Tibial nerve (tissue), 4 donors: ENCODE measurements around the gene NOVA1. TPM values are rescaled to one million over a fixed set of nuclear protein-coding genes. Genes with fewer than 3 reads are reported as not detected.

Experiments used
- DNase-seq, 2 donors: peaks; one replicate each; pipeline ENCODE4 v3.0.0-alpha.2; 2019; ENCODE audit warnings: low spot score in 2 of 2
- H3K27ac ChIP-seq, 4 donors: fragments of 200-600 bp; sonication (generic) in 3 of 4; one replicate each; pipeline ENCODE4 v1.5.1; 2017 to 2019; ENCODE audit warnings: mild to moderate bottlenecking in 1 of 4
- H3K27me3 ChIP-seq, 2 donors: fragments of 200-600 bp; sonication (generic) in 1 of 2; one replicate each; pipeline versions ENCODE4 v1.5.1 to v1.6.0; 2017 to 2019
- H3K36me3 ChIP-seq, 3 donors: fragments of 200-600 bp; sonication (generic); one replicate each; pipeline ENCODE4 v1.5.1; 2018 to 2019
- H3K4me1 ChIP-seq, 4 donors: fragments of 200-600 bp; sonication (generic) in 3 of 4; one replicate each; pipeline ENCODE4 v1.5.1; 2017 to 2019
- H3K4me3 ChIP-seq, 4 donors: fragments of 200-600 bp; sonication (generic) in 3 of 4; one replicate each; pipeline ENCODE4 v1.5.1; 2017 to 2019; ENCODE audit warnings: mild to moderate bottlenecking in 1 of 4, moderate library complexity in 1 of 4
- H3K9me3 ChIP-seq, 4 donors: fragments of 200-600 bp; sonication (generic) in 3 of 4; one replicate each; pipeline ENCODE4 v1.5.1; 2017 to 2019
- CTCF ChIP-seq, 5 experiments: fragments of 200-600 bp in 3 of 5; fragments of 450-650 bp in 2 of 5; sonication (generic) in 3 of 5; IDR thresholded peaks; one replicate each; pipeline ENCODE4 v1.5.1; 2016 to 2019; ENCODE audit warnings: antibody characterized with exemption in 5 of 5, mild to moderate bottlenecking in 3 of 5, moderate library complexity in 2 of 5
- EP300 ChIP-seq, 2 donors: sonication (generic); formaldehyde crosslinking; IDR thresholded peaks; one replicate each; pipeline ENCODE4 v1.6.1; 2017; ENCODE audit warnings: antibody characterized with exemption in 2 of 2, mild to moderate bottlenecking in 1 of 2
- POLR2A ChIP-seq, 2 donors: fragments of 450-650 bp; IDR thresholded peaks; one replicate each; pipeline ENCODE4 v1.6.1; 2017; ENCODE audit warnings: antibody characterized with exemption in 2 of 2, mild to moderate bottlenecking in 2 of 2, moderate library complexity in 2 of 2
- WGBS, 2 donors: methylation state at CpG; one replicate each; pipeline ENCODE4 v1.1.5; 2018; 5-methylcytosine and 5-hydroxymethylcytosine counted together
- total RNA-seq, 4 donors: library from RNA; depleted of rRNA; stranded (reverse); fragments of >200 nt; gene quantifications; one replicate each; pipeline ENCODE4 v1.1.0, GENCODE V29; 2016

The NOVA1 gene
- total RNA-seq, 4 donors from 2014 or later: 25.1 to 59.7 (median 40.9) TPM

DNA sequence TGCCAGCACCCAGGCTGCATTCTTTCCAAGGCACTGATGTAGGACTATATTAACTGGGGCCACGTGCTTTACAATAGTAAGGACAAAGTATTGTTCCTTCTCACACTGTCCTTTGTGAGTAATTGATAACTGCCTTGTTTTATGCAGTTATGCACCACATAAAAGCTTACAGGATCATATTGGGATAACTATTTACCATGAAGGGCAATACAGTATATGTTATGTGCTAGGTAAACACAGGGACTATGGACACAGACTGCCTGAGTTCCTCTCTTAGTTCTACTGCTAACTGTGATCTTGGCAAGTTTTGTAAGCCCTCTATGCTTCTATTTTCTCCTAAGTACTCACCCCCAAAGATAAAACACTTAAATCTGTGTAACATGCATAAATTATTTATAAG, 183.7 kb downstream of the NOVA1 start:
- Histone ChIP-seq H3K27ac (no peak overlapping the region), H3K27me3 (no peaks in the 10 kb centered on the region), H3K9me3 (no peaks in the 10 kb centered on the region), H3K36me3 (no peaks in the 10 kb centered on the region), H3K4me1 (peaks cover 0 to 15% (median 0%) of the 10 kb centered on the region in 4 donors), H3K4me3 (no peak overlapping the region)
- TF ChIP-seq CTCF (IDR thresholded peaks at IDR 0.05): no peak
- TF ChIP-seq EP300 (IDR thresholded peaks at IDR 0.05): no peak
- TF ChIP-seq POLR2A (IDR thresholded peaks at IDR 0.05): no peak
- no peak for DNase-seq
- 43 to 63% methylated on average over 1 of the region's 1 CpG for WGBS, 2 donors

GRCh38 chr14:26412421-26412820, 185.4 kb downstream of the NOVA1 start:
- no peak overlapping the region for H3K27ac ChIP-seq
- no peak for DNase-seq
- TF ChIP-seq POLR2A (IDR thresholded peaks at IDR 0.05) (no peak), EP300 (IDR thresholded peaks at IDR 0.05) (no peak), CTCF (IDR thresholded peaks at IDR 0.05) (no peak)
- no peaks in the 10 kb centered on the region for H3K36me3 ChIP-seq
- peaks cover 0 to 15% (median 0%) of the 10 kb centered on the region in 4 donors for H3K4me1 ChIP-seq
- H3K4me3 ChIP-seq: no peak overlapping the region
- no peaks in the 10 kb centered on the region for H3K27me3 ChIP-seq
- H3K9me3 ChIP-seq: no peaks in the 10 kb centered on the region
- 84 to 92% methylated on average over 3 of the region's 3 CpGs for WGBS, 2 donors

DNA sequence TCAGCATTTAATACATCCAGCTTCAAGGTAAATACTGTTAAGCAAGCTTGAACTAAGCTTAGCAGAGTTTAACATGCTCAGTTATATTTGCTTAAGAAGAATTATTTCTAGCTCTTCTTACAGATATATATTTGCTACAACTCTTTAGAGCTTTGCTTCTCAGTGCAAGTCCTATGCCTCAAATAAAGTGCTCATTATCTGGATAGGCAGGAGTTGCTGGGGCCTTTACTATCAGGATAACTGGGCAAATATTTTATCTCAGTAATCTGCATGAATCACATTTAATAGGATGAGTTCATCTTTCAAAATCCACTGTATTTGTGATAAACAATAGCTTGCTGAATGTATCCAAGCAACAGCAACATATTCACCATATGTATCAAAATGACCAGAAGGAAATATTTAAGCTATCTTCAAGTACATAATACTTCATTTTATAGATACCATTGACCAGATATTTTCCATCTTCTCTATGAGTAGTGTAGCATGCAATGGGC, 187.6 kb downstream of the NOVA1 start:
- Histone ChIP-seq H3K36me3 (no peaks in the 10 kb centered on the region), H3K9me3 (no peaks in the 10 kb centered on the region), H3K4me3 (no peak overlapping the region), H3K27ac (no peak overlapping the region), H3K4me1 (peaks cover 0 to 5% (median 0%) of the 10 kb centered on the region in 4 donors), H3K27me3 (no peaks in the 10 kb centered on the region)
- TF ChIP-seq POLR2A (IDR thresholded peaks at IDR 0.05) (no peak), CTCF (IDR thresholded peaks at IDR 0.05) (no peak), EP300 (IDR thresholded peaks at IDR 0.05) (no peak)
- no peak for DNase-seq

DNA sequence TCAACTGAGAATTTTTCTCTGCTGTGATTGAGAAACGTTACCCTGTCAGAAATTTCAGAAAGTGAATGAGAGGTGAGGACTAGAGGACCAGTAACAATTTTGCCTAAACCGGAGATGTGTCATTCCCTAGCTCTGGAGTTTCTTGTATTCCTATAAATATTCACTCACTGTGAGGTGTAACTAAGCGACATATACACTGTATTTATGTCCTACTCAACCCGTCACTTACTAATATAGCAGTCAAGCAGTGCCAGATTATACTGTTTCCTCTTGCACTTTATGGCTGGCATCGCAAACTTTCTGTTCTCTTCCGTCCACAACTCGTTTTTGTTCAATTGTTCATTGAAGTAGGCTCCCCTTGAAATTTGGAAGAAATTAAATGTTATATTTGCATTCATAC, 192.9 kb downstream of the NOVA1 start:
- H3K4me3 ChIP-seq: no peak overlapping the region
- H3K36me3 ChIP-seq: no peaks in the 10 kb centered on the region
- H3K27me3 ChIP-seq: no peaks in the 10 kb centered on the region
- H3K9me3 ChIP-seq: no peaks in the 10 kb centered on the region
- TF ChIP-seq POLR2A (IDR thresholded peaks at IDR 0.05) (no peak), EP300 (IDR thresholded peaks at IDR 0.05) (no peak), CTCF (IDR thresholded peaks at IDR 0.05) (no peak)
- whole genome bisulfite sequencing, 2 donors: 86 to 87% methylated on average over 7 of the region's 7 CpGs
- DNase-seq: no peak
- no peaks in the 10 kb centered on the region for H3K4me1 ChIP-seq
- no peak overlapping the region for H3K27ac ChIP-seq

- no peaks in the 10 kb centered on the region for H3K9me3 ChIP-seq
- DNase-seq: no peak
- TF ChIP-seq CTCF (IDR thresholded peaks at IDR 0.05) (no peak), EP300 (IDR thresholded peaks at IDR 0.05) (no peak), POLR2A (IDR thresholded peaks at IDR 0.05) (no peak)
- H3K27me3 ChIP-seq: no peaks in the 10 kb centered on the region
- H3K27ac ChIP-seq: no peak overlapping the region
- H3K4me1 ChIP-seq: no peaks in the 10 kb centered on the region
- no peaks in the 10 kb centered on the region for H3K36me3 ChIP-seq
- H3K4me3 ChIP-seq: no peak overlapping the region
- 45 to 49% methylated on average over 3 of the region's 3 CpGs for WGBS, 2 donors
Measured at GRCh38 chr14:26403760-26404159, 194.1 kb downstream of the NOVA1 start.
